Nephron (organoid): ENCODE measurements around the gene MED26.

Experiments used
- H3K27ac Mint-ChIP-seq, 3 experiments: 2 replicates each; pipeline ENCODE4 v1.8.0; 2020; ENCODE audit warnings: mixed read lengths in 3 of 3, mild to moderate bottlenecking in 2 of 3, moderate library complexity in 1 of 3
- H3K27me3 Mint-ChIP-seq: 2 replicates; pipeline ENCODE4 v1.8.0; 2021; ENCODE audit warnings: low read depth, mild to moderate bottlenecking, moderate library complexity, mixed read lengths
- H3K36me3 Mint-ChIP-seq: 2 replicates; pipeline ENCODE4 v1.8.0; 2020; ENCODE audit warnings: low read depth, mixed read lengths
- H3K4me1 Mint-ChIP-seq: 2 replicates; pipeline ENCODE4 v1.8.0; 2020; ENCODE audit warnings: mixed read lengths
- H3K4me3 Mint-ChIP-seq, 3 experiments: 2 replicates each; pipeline ENCODE4 v1.8.0; 2020; ENCODE audit warnings: mild to moderate bottlenecking in 3 of 3, mixed read lengths in 3 of 3, moderate library complexity in 2 of 3
- H3K9me3 Mint-ChIP-seq: 2 replicates; pipeline ENCODE4 v1.8.0; 2020; ENCODE audit warnings: mixed read lengths
- TF ChIP-seq, protein P1 (sequence below), 3 experiments: fragments of 200-600 bp; sonication (generic); IDR thresholded peaks; one replicate each; pipeline ENCODE4 v1.5.0; 2021; ENCODE audit warnings: antibody characterized with exemption in 3 of 3; ENCODE audit not compliant: unreplicated experiment in 3 of 3

The MED26 gene

DNA sequence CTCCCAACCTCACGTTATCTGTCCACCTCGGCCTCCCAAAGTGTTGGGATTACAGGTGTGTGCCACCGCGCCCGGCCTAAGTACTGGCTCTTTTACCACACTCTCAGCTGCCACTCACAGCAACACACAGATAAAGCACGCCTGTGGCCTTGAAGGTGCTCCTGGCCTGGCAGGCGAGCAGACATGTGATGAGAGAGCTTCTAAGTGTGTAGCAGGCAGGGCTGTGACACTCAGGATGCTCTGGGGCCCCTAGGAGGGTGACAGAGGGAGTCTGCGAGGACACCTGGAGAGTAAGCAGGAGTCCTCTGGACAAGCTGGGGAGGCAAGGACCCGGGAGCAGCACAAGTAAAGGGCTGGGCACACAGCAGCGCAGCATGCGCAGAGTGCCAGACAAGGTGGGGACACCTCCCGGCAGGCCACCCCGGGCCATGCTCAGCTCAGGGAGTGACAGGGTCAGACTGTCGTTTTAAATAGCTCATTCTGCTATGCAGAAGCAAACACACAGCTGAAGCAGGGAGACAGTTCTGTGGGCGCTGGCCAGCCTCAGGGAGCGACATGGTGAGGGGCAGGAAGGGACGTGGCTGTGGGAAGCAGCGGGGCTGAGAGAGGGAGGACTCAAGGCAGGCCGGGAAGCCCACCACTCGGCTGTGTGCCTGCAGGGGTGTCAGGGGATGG, 26.5 kb downstream of the MED26 start:
- Mint-ChIP-seq H3K27me3 (no peaks in the 10 kb centered on the region), H3K4me3 (no peak overlapping the region), H3K36me3 (no peaks in the 10 kb centered on the region), H3K4me1 (peaks cover 36% of the 10 kb centered on the region), H3K9me3 (no peaks in the 10 kb centered on the region), H3K27ac (no peak overlapping the region)
- TF ChIP-seq, protein P1, sequence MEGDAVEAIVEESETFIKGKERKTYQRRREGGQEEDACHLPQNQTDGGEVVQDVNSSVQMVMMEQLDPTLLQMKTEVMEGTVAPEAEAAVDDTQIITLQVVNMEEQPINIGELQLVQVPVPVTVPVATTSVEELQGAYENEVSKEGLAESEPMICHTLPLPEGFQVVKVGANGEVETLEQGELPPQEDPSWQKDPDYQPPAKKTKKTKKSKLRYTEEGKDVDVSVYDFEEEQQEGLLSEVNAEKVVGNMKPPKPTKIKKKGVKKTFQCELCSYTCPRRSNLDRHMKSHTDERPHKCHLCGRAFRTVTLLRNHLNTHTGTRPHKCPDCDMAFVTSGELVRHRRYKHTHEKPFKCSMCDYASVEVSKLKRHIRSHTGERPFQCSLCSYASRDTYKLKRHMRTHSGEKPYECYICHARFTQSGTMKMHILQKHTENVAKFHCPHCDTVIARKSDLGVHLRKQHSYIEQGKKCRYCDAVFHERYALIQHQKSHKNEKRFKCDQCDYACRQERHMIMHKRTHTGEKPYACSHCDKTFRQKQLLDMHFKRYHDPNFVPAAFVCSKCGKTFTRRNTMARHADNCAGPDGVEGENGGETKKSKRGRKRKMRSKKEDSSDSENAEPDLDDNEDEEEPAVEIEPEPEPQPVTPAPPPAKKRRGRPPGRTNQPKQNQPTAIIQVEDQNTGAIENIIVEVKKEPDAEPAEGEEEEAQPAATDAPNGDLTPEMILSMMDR (IDR thresholded peaks at IDR 0.05; ENCODE audit: unreplicated experiment in 3 of 3), result no peak

DNA sequence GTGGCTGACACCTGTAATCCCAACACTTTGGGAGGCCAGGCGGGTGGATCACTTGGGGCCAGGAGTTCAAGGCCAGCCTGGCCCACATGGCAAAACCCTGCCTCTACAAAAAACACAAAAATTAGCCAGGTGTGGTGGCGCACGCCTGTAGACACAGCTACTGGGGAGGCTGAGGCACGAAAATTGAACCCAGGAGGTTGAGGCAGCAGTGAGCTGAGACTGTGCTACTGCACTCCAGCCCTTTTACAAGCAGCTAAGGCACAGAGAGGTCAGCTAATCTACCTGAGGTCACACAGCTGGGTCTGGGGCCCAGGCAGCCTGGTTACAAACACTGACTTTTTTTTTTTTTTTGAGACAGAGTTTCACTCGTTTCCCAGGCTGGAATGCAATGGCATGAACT, 27.2 kb downstream of the MED26 start:
- Mint-ChIP-seq H3K4me3 (no peak overlapping the region), H3K27ac (no peak overlapping the region), H3K4me1 (peaks cover 34% of the 10 kb centered on the region), H3K9me3 (no peaks in the 10 kb centered on the region), H3K27me3 (no peaks in the 10 kb centered on the region), H3K36me3 (no peaks in the 10 kb centered on the region)
- TF ChIP-seq, protein P1 (IDR thresholded peaks at IDR 0.05; ENCODE audit: unreplicated experiment in 3 of 3), result no peak

DNA sequence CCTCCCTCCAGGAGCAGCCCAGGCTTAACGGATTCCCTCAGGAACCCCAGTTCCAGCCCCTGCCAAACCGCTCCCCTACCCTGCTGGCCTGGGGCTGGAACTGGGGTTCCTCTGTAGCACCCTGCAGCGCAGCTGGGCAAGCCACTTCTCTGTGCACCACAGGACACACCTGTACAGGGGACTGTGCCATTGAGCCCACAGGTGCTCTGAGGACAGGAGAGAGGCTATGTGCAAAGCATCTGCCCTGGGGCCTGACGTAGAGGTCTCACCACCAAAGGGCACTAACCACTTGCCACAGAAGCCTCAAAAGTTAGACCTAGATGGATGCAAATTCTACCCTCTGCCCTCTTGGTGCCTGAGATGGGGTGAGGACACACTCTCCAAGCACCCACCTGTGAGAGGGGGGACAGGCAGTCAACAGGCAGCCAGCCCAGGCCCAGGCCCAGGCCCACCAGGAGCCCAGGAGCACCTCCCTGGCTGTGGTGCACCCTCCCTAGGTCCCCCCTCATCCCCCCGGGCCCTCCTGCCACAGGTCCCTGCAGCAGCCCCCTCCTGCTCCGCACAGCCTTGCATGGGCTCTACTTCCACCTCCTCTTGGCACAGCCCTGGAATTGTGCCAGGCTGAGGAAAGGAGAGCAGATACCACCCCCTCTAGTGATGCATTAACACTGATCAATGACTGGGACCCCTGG, 28.2 kb downstream of the MED26 start:
- no peaks in the 10 kb centered on the region for H3K36me3 Mint-ChIP-seq
- TF ChIP-seq, protein P1 (IDR thresholded peaks at IDR 0.05; ENCODE audit: unreplicated experiment in 3 of 3), result no peak
- H3K27ac Mint-ChIP-seq, result no peak overlapping the region
- H3K4me1 Mint-ChIP-seq, result peaks cover 24% of the 10 kb centered on the region
- H3K9me3 Mint-ChIP-seq, result no peaks in the 10 kb centered on the region
- no peak overlapping the region for H3K4me3 Mint-ChIP-seq
- no peaks in the 10 kb centered on the region for H3K27me3 Mint-ChIP-seq

DNA sequence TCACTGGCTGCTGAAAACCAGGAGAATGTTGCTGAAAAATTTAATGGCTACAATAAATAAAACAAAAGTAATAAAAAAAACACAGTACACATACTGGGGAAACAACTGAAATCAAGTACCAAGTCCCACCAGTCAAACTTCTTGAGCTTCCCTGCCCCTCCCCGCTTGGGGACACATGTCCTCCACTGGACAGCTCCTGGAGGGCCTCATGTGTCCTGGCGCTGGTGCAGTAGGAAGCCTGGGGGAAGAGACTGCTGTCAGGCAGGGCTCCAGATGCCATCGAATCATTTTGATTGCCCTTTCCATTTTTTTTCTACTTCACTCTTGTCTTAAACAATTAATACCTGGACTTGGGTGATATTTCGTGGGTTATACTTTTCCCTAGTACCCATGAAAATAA, 29.2 kb downstream of the MED26 start:
- no peaks in the 10 kb centered on the region for H3K9me3 Mint-ChIP-seq
- no peaks in the 10 kb centered on the region for H3K36me3 Mint-ChIP-seq
- H3K4me1 Mint-ChIP-seq, result peaks cover 15% of the 10 kb centered on the region
- H3K4me3 Mint-ChIP-seq, result no peak overlapping the region
- TF ChIP-seq, protein P1 (IDR thresholded peaks at IDR 0.05; ENCODE audit: unreplicated experiment in 3 of 3), result no peak
- H3K27me3 Mint-ChIP-seq, result no peaks in the 10 kb centered on the region
- no peak overlapping the region for H3K27ac Mint-ChIP-seq

DNA sequence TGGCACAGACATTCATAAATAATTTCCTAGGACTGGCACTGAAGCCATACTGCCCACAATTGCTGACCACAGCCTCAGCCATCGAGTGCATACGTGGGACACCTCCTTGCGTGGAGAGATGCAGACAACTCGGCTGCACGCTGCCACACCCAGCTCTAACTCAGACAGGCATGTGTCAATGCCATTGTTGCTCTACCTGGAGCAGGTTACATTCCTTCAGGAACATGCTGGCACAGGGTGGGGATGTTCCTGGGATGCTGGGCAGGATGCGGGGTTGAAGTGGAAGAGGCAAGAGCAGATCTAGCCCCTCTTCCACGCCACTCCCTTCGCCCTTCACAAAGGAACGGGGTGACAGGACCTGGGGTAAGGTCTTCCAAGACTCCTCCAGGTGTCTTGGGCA, 31.6 kb downstream of the MED26 start:
- H3K9me3 Mint-ChIP-seq, result no peaks in the 10 kb centered on the region
- TF ChIP-seq, protein P1 (IDR thresholded peaks at IDR 0.05; ENCODE audit: unreplicated experiment in 3 of 3), result no peak
- H3K36me3 Mint-ChIP-seq, result no peaks in the 10 kb centered on the region
- peaks cover 14% of the 10 kb centered on the region for H3K4me1 Mint-ChIP-seq
- no peaks in the 10 kb centered on the region for H3K27me3 Mint-ChIP-seq
- no peak overlapping the region for H3K27ac Mint-ChIP-seq
- no peak overlapping the region for H3K4me3 Mint-ChIP-seq

DNA sequence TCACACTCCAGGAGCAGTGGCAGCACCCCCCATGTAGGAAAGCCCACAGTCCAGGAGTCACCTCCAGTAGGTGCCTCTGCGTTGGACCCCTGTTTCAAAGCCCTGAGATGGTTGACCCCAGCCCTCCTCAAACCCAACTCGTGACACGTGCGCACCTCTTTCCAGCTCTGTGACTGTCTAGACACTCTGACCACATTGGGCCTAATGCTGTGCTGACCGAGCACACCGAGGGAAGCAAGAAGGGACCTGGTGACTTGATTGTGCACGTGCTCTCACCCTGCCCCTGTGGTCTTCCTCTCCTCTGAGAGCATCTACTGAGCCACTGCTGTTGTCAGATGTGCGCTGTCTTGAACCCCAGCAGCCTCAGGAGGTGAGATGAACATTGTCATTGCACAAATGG, 32.9 kb downstream of the MED26 start:
- H3K9me3 Mint-ChIP-seq, result no peaks in the 10 kb centered on the region
- H3K4me3 Mint-ChIP-seq, result no peak overlapping the region
- no peaks in the 10 kb centered on the region for H3K27me3 Mint-ChIP-seq
- H3K27ac Mint-ChIP-seq, result no peak overlapping the region
- TF ChIP-seq, protein P1 (IDR thresholded peaks at IDR 0.05; ENCODE audit: unreplicated experiment in 3 of 3), result no peak
- no peaks in the 10 kb centered on the region for H3K36me3 Mint-ChIP-seq
- H3K4me1 Mint-ChIP-seq, result peaks cover 15% of the 10 kb centered on the region
